HG02763 (cell line): ENCODE data around the gene NEK2.
"Not testable (repeated sequence)": the region's sequence is repeated elsewhere in the genome, so short reads cannot be mapped to it uniquely, and the experiment has no call there.

ENCODE experiments used
- ATAC-seq: cut with Tn5 transposase; IDR thresholded peaks from one replicate; pipeline ENCODE4 v1.9.1; 2021; ENCODE audit warnings: mild to moderate bottlenecking, moderate library complexity; ENCODE audit not compliant: unreplicated experiment

NEK2 gene

DNA sequence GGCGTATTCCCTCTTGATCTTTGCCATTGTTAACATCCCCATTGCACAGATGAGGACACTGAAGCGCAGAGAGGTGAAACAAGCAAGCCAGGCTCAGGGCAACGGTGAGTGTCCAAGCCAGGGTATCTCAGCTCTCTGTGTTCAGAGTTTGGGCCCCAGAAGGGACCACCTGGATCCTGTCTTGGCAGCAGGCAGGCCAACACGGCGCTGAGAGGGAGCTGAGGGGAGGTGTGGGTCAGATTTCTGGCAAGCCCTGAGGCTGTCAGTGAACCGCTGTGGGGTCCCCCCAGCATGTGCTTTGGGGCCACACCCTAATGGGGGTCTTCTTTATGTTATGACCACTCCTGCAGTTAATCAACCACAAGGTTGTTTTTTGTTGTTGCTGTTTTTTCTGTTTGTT lies 23.1 kb downstream of the NEK2 start:
- ATAC-seq = no peak

- no peak for ATAC-seq
These were observed 24.5 kb downstream of the NEK2 start for GRCh38 chr1:211650904-211651303.

GRCh38 chr1:211648980-211649934 lies 26.2 kb downstream of the NEK2 start:
- no peak for ATAC-seq

DNA sequence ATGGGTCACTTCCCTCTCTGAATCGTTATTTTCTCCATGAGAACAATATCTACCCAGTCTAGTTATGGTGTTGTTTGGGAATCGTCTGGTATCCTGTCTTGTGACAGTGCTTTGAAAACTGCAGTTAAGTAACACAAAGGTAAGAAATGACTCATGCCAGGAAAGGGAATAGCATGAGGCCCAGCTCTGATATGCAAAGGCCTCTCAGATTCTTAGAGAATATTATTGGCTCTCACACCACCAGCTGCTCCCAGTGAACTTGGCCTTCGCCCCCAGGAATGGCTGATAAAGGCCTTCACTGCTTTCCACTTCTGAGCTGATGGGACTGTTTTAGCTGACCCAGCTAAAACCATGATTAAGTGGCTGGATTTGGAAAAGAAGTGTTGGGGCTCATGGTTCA lies 27.1 kb downstream of the NEK2 start:
- ATAC-seq = no peak

DNA sequence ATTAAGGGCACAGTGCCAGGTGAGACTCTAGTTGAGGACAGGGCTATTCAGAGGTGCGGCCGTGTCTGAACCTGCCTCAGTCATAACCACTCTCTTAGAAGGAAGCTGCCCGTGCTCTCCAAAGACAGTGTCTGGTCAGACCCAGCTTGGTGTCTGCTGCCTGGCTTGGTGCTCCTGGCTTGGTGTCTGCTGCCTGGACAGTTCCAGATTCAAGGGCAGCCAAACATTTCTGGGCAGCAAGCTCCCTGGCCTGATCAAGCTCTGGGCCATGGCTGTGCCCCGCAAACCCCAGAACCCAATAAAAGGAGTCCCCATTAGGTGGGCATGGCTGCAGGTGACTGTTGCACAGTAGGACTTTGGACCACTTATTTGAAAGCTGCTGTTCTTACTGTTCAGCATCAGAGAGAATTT lies 27.7 kb downstream of the NEK2 start:
- no peak for ATAC-seq

GRCh38 chr1:211646566-211646965 lies 28.9 kb downstream of the NEK2 start:
- no peak for ATAC-seq

DNA sequence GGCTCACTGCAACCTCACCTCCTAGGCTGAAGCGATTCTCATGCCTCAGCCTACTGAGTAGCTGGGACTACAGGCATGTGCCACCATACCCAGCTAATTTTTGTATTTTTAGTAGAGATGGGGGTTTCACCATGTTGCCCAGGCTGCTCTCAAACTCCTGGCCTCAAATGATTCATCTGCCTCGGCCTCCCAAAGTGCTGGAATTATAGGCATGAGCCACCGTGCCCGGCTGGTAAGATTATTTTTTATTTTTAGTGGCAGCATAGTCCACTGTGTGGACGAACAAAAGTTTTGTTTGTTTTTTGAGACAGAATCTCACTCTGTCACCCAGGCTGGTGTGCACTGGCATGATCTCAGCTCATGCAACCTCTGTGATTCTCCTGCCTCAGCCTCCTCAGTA lies 29.8 kb downstream of the NEK2 start:
- ATAC-seq = not testable (repeated sequence)

- ATAC-seq = no peak
These were observed 30.8 kb downstream of the NEK2 start for GRCh38 chr1:211644653-211645052.

DNA sequence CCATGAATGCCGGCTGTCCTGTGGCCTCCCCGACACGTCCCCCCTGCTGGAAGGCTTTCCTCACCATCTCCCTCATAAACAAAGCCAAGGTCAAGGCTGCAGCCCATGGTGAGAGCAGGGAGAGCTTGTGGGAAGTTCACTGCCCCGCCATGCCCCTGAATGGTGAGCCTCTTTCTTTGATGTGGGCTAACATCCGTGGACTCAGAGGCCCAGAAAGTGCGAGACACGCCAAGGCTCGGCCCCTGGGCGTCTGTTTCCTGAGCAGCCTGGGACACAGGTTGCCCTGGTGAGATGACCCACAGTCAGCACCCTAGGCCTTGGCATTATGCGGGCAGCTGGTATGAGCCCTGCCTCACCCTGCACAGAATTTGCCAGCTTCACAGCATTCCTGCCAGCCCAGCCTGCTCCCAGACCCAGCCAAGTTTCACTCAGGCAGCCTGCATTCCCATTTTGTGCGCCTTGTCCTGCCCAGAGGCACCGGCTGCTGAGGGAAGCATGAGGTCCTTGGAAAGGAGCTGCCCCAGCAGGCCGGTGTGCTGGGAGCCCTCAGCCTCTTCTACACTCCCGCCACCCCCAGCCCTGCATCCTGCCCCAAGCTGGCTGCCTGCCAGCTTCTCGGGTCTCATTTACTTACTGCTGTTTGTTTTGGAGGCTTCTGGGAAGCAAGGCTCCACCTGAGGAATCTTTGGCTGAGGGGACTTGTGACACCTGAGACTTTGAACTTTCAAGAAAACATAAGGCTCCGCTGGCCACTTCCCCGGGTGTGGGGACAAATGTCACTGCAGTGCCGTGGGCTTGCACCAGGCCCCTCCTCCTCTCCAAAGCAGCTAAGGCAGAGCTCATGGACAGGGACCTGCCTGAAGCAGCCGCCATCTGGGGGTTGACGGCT lies 31.9 kb downstream of the NEK2 start:
- no peak for ATAC-seq

DNA sequence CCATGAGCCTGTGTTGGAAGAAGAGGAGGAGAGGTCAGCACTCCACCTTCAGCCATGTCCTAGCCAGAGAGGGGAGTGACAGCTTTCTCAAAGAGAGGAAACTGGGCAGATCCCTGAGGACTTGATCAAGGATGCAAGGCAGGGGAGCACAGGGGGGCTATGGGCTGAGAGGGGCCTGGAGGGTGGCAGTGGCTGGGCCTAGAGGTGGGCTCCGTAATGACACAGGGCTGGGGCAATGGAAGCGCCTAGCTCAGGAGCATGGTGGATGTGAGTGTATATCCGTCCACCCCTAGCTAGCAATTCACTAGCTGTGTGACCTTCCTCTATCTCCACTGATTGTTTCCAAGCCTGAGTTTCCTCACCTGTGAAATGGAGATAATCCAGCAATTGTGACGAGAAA lies 32.6 kb downstream of the NEK2 start:
- ATAC-seq = no peak

DNA sequence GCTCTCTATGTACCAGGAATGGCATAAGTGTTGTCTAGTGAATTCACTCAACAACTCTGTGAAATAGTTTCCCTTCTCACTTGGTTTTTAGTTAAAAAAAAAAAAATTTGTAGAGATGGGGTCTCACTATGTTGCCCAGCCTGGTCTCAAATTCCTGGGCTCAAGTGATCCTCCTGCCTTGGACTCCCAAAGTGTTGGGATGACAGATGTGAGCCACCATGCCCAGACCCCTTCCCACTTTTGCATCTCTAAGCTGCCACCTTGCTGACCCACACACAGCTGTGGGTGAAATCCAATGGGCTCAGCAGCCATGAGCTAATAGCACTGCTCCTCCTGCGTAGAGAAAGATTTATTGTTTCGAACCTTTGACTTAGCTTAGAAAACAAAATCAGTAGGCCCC lies 33.5 kb downstream of the NEK2 start:
- ATAC-seq = no peak

DNA sequence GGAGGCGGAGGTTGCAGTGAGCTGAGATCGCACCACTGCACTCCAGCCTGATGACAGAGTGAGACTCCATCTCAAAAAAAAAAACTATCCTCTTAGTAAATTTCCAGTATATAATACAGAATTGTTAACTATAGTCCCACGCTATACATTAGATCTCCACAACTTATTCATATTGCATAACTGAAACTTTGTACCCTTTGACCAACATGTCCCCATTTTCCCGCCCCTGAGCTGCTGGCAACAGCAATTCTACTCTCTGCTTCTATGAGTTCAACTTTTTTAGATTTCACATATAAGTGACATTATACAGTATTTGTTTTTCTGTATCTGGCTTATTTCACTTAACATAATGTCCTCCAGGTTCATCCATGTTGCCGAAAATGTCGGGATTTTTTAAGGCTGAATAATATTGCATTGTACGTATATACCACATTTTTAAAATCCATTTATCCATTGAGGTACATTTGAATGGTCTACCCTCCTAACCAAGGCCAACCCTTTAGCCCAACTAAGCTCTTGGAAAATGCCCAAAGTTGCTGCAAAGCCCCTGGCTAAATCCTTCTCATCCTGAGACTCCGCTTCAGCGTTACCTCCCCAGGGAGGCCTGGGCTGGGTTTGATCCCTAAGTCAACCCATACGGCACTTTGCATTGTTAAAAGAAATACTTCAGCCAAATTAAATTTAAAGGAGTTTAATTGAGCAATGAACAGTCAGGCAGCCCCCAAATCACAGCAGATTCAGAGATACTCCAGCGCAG lies 34.2 kb downstream of the NEK2 start:
- no peak for ATAC-seq

GRCh38 chr1:211640301-211640630 lies 35.2 kb downstream of the NEK2 start:
- ATAC-seq = no peak

DNA sequence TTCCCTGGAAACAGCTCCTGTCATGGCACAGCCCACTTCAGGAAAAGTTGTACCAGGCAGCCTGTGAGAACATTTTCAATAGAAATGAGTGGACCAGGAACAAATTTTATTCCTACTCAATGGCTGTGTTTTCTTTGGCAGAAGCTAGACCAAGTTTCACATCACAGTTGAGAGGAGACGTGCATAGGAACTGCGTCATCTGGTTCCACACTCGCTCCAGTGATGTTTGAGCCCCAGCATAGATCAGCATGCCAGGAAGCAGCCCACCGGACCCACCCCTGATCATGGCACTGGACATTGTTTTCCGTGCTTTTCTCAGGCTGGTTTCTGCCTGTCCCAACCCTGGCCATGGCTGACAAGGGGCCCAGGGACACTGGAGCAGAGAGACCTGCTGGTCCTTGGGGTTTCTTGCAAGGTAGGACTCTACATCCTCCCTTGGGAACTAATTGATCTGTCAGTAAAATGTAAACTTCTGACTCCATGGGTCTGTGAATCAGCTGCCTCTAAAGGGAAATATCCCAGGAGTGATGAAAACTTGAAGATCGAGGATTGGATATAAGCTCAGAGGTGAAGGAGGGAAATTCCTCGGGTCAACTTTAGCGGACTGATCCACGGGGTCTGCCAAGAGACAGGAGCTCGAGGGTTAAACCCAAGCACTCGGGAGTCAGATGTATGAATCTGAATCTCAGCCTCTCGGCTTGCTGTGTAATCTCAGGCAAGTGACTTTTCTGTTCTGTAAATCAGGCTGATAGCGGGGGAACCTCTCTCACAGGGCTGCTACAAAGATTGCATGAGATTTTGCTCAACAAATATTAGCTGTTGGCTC lies 35.7 kb downstream of the NEK2 start:
- ATAC-seq = no peak

GRCh38 chr1:211638689-211639101 lies 36.7 kb downstream of the NEK2 start:
- no peak for ATAC-seq

DNA sequence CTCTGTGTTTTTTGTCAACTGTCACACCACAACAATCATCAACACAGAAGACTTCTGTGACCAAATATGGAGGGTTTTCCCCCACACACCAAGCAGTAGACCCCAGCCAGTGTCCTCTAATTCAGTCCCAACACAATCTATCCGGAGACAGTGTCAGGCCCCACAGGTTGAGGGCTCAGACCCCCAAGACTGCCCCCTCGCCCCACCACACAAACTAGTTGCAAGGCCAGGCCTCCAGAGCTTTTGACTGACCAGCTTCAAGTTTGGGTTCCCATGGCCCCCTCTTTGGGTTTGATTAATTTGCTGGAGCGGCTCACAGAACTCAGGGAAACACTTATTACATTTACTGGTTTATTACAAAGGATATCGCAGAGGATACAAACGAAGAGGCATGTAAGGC lies 37.2 kb downstream of the NEK2 start:
- ATAC-seq = no peak

DNA sequence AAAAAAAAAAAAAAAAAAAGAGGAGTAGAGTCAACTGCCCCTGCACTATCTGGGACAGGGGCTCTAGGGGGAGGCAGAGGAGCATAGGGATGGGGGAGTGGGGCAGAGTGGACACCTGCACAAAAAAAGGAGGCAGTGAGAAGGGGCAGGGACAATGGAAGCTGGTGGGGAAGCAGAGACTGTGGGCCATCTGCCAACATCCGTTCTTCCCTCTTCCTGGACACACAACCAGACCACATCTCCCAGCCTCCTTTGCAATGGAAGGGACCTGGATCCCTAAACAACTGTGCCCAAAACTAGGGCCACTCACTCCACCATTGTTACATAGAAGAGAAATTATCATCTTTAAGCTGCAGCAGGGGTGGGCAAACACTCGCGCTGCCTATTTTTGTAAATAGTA lies 38.4 kb downstream of the NEK2 start:
- no peak for ATAC-seq

DNA sequence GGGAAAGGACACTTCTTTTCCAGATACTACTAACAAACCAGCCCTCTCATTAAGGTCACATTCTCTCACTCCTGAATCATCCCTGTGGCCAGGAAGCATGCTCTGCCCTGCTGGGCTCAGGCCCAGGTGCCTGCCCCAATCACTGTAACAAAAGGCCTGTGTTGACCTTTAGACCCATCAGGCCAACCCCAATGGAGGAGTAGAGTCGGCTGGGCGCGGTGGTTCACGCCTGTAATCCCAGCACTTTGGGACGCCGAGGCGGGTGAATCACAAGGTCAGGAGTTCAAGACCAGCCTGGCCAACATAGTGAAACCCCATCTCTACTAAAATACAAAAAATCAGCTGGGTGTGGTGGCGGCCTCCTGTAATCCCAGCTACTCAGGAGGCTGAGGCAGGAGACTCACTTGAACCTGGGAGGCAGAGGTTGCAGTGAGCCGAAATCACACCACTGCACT lies 38.8 kb downstream of the NEK2 start:
- ATAC-seq = not testable (repeated sequence)

DNA sequence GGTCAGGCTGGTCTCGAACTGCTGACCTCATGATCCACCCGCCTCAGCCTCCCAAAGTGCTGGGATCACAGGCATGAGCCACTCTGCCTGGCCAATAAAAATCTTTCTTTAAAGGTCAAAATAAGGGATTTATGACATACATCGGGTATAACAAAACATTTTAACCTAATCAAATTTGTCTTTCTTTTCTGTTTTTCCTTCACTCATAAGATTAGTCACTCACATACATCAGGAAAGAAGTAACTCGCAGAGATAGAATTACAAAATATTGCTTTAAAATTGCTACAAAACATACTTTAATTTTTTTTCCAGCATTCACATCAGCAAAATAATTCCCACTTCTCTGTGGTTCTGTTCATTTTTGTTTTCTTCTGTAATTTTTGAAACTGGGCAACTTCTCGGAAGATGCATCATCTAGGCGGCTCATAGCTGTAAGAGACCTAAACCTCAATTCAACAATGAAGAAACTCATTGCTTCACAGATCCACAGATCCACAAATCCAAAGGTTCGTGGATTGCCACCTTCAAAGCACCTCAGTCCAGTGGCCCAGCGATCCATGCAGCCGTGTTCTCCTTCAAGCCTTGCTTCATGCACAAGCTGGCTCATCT lies 39.7 kb downstream of the NEK2 start:
- ATAC-seq = no peak

DNA sequence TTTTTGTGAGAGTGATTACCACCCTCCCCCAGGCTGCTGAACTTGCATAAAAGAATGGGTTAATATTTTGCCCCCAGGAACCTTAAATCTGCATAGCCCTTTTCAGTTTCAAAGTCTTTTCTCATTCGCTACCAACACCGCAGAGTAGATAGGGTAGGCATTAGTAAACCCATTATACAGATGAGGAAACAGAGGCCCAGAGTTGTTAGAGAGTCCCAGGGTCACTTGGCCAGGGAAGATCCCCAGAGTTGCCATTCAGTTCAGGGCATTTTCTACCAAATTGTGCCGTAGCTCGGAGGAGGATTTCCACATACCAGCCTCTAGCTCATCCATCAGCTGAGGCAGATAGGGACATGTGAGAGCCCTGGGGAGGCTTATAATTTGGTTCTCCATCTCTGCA lies 40.5 kb downstream of the NEK2 start:
- ATAC-seq = no peak
